Stimulated activated CD4-positive, alpha-beta T cell treated with anti-CD3 and anti-CD28 coated beads, Interleukin-1b, Interleukin-23, amount 100 ng/mL, for 48 hours (primary cell): ENCODE results near the gene ZNF335.
"Not testable (repeated sequence)": the region's sequence is repeated elsewhere in the genome, so short reads cannot be mapped to it uniquely, and the experiment has no call there.

Experiments
- DNase-seq: peaks from one replicate; pipeline ENCODE4 v3.0.0-alpha.2; 2020

ZNF335 gene

DNA sequence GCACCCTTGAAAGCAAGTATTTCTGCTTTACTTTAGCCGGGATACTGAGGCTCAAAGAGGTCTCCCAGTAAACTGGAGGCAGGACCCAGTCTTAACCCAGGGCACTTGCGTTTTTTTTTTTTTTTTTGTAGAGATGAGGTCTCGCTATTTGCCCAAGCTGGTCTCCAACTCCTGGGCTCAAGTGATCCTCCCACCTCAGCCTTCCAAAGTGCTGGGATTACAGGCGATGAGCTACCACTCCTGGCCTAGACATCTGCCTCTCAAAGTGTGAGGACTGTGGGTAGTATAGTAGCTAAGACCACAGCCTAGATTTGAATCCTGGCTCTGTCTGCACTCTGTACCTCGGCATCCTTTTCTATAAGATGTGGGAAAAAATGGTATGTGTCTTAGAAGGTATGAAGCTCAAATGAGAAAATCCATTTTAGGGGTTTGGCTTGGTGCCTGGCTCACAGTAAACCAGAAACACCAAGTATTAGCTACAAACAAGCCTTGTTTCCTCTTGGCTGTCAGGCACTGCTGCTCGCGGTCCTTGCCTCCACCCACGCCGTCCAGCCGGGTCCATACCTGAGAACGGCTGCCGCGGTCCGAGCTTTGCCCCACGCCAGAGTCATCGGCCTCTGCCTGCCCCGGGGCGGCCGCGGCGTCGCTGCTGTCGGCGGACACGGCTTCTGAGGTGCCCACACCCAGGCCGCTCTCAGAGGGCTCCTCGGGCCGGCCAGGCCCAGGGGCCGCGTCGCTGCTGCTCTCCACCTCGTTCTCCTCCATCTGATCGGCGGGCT lies 1.2 kb downstream of the ZNF335 start:
- DNase-seq, result no peak

DNA sequence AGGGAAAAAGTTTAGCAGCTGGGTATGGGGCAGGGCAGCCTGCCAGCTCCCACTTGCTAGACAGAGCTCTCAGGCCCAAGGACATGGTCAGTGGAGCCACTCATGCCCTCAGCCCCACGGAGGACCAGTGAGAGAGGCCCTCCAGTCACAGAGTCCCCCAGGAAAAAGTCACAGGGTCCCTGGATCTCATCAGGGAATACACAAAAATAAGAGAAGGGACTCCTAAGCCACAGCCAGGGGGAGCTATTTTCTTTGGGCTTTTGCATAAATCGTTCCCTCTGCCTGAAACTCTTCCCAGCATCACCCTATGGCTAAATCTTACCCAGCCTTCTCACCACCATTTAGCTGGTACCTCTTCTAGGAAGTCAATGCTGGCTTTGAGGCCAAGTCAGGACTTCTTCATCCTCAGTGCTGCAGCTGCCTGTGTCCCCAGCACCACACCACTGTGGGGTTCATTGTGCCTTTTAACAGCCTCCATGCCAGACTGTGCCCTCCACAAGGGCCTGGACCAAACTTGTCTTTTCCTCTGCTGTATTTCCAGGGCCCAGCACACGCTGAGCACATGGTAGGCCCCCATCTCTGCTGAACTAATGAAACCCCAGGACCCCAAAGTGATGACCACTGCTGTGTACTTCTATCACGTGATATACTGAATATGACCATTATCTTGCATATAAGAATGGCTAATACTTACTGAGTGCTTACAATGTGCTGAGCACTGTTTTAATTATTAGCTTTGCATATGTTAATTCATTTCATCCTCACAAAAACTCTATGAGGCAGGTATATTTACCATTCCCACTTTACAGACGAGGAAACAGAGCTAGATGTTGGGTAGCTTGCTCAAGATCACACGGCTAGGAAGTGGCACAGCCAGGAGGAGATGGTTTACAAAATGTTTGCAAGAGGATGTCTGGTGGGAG lies 2.0 kb downstream of the ZNF335 start:
- DNase-seq, result no peak

DNA sequence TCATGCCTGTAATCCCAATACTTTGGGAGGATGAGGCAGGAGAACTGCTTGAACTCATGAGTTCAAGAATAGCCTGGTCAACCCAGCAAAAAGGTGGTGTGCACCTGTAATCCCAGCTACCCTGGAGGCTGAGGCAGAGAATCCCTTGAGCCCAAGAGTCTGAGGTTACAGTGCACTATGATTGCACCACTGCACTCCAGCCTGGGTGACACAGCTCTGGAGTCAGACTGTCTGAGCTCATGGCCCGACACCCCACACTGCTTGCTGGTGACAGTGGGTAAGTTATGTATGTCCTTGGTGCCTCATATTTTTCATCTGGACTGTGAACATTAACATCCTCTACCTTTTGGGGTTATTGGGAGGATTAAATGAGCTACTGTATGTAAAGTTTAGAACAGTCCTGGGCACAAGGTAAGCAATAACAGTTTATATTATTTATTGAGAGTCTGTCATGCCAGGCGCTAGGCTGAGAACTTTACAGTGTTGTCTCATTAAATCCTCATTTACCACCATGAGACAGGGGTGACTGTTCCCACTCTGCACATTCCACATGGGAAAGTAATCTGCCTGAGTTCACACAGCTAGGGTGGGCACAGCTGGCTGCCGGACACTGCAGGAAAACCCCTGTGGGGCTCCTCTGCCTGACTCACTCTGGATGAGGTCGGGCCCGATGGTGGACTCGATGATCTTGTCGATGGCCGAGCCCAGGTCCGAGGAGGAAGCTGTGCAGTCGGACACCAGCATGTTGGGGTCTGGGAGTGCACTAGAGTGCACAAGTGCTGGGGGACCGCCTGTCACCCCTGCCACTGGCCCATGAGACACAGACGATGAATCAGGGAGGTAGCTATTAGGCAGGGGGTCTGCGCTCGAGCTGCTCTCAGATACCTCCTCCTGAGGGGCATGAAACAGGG lies 2.9 kb downstream of the ZNF335 start:
- no peak for DNase-seq

DNA sequence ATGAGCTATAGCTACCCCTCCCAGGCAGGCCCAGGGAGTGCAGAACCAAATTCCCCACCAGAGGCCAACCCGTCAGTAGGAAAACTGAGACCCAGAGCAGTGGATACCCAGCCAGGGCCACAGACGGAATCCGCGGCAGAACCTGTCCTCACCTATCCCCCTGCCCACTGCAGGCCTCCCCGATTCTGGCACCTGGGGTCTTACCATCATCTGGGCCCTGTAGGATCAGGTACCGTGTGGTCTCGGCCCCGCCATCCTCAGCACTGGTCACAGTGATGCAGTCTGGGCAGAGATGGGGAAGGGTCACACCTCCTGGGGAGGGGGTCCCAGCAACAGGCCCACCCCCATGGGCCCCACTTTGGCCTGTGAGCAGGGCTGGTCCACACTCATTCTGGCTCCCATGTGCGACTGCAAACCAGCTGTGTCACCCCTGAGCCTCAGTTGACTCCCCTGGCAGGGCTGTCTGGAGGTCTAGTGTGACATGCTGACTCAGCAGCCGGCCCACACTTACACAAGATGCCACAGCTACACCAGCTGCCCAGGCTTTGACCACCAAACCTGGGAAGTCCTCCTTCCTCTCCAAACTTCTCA lies 3.8 kb downstream of the ZNF335 start:
- no peak for DNase-seq

DNA sequence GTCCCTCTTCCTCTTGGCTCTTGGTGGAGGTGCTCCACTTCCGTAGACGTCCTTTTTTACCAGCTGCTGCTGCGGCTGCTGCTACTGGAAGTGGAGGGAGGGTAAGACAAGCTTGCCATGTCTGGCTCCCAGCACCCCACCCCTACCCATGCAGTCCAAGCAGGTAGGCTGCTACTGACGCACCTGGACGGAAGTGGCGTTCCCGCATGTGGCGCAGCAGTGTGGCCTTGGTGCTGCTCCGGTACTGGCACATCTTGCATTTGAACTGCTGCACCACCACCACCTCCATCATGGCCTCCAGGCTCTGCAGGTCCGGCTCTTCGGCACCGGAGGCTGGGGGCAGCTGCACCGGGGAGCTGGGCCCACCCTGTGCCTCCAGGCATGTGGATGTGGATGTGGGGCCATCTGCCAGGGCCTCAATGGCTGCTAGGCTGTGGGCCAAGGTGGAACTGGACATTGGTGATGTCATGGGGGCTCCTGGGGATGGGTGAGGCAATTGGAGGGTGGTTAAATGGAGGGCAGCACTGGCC lies 4.4 kb downstream of the ZNF335 start:
- DNase-seq, result no peak

DNA sequence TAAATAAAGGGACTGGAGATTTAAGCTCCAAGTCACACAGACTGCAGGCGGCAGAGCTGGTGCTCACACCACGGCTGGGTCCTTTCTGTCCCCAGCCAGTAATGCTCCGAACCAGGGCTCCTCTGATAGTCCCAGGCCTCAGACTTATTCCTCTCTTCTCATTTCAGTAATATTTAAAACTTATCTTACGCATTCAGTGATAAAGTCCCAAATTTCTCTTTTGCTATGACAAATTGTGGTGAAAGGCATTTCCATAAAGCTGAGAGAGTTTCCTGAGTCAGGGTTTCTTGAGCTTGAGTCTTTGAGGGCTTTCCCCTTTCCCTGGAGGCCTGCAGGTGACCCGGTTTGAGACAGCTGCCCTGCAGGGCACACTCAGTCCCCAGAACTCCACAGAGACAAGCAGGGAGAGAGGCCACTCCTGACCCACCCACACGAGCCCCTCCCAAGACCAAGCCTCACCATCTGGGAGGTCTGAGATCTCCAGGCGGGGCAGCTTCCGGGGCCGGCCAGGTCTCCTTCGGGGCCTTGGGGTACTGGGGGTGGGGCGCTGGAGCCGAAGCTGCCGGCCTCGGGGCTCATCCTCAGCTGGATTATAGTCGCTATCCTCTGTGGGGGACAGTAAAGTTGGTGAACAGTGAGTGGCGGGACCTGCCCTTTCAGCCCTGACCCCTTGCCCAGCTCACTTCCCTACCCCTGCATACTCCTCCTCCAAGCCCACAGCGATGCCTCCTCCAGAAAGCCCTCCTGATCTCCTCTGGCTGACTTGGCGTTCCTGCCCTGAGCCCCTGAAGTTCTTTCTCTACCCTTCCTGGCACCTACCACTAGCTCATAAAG lies 6.6 kb downstream of the ZNF335 start:
- DNase-seq, result no peak

DNA sequence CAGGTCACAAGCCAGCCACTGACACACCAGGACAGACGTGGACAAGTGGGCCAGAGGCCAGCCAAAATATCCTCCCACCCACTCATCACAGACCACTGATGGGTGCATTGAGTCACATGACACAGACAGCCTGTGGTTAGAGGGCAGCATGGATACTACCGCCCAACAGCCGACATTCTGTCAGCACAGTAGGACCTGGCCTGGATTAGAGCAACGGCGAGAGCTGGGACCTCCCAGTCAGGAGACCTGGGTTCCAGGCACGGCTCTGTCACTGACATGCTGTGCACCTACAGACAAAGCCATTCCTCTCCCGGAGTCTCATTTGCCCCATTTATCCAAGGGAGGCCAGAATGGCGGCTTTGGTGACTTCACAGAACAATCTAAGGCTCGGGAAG lies 8.0 kb downstream of the ZNF335 start:
- no peak for DNase-seq

DNA sequence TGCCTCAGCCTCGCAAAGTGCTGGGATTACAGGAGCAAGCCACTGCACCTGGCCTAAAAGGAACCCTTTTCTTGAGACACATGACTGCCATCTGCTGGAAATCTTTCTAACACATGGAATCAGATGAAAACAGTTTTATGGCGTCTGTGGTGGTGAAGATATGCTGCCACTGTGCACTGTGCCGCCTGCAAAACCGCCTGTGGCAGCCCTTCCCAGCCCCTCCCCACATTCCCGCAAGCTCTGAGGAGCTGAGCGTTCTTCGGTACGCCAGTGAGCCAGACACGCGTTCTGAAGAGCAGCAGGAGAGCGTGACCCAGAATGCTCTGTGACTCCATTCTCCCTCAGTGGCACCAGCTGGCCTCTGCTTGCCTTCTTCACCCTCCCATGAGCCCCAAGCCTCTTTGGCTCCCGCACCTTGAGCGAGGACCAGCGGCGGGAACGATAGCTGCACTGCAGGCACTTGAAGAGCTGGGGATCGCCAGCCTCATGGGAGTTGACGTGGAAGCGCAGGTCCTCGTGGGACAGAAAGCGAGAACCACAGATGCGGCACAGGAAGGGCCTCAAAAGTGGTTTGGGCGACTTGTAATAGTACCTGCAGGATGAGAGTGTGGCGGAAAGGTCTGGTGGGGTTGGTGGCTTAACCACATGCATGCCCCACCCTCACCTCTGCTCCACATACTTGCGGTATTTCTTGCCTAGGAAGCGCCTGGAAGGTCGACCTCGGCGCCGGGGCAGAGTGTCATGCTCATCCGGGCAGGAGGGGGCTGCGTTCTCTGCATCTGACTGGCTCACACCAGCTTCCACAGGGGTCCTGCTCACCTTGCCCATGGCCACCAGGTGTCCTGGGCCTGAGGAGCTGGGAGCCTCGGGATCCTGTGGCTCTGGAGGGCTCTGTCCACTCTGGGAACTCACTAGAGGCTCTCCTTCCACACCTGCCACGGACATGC lies 8.7 kb downstream of the ZNF335 start:
- no peak for DNase-seq

DNA sequence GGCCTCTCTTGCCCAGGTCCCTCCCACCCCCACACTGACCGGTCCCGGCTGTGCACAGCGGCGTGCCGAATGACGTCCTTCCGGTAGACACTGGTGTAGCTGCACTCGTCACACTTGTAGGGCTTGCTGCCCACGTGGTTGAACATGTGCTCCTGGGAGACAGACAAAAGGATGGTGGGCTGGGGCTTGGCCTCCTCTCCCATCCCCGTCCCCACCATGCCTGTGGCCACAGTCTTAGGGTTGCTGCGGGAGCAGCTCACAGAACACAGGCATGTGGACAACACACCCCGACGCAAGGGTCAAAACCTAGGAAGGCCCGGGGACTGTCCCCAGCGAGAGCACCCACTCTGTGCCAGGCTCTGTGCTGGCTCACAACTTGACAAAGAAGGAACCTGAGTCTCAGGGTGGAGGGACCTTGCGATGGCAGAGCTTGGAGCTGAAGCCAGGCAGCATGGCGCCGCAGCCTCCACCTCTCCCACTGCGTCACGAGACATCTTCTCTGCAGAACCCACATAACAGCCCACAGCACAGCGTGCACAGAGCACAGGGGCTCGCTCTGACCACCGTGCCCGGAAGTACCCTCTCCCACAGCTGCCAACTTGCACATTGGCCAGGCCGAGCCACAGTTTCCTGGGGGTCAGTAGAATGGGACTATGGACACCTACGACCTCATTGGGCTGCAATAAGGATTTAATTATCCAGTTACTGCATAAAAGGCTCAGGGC lies 9.8 kb downstream of the ZNF335 start:
- DNase-seq, result no peak

DNA sequence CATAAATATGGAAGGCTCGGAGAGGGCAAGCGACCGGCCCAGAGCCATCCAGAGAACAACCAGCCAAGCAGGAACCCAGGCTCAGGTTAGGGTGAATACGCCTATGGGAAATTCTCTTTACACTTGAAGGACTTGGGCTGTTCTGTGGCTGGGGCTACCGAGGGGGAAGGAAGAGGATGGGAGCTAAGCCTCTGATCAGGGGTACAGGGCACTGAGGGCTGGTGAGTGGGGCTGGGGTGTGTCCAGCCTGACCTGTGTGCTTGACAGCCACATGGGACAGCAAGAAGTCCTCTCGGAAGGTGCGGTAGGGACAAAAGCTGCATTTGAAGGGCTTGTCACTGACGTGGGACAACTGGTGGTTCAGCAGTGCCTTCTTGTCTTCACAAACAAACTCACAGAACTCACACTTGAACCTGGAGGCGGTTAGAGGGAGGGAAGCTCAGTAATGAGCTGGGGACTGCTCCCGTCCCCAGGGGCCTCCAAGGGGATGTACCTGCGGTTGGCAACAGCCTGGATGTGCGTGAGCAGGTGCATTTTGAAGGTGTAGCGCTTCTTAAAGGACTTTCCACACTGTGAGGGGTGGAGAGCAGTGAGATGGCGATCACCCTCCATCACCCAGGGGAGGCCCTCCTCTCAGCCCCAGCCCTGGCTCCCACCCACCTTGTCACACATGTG lies 11.9 kb downstream of the ZNF335 start:
- DNase-seq, result no peak

DNA sequence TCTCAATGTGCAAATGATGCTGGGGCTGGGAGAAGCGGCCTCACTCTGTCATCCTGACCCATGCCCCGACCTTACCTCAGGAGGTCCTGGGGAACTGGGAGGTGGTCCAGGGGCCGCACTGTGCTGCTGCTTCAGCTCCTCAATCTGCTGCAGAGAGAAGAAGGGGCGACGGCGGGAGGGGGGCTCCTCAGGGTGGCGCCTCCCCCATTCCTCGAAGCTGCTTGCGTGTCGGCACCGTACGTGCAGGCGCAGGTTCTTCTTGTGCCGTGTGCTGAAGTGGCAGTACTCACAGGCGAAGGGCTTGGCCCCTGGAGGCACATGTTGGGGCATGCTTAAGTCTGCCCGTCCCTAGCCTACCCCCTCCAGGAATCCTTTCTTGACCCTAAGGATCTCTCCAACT lies 12.9 kb downstream of the ZNF335 start:
- no peak for DNase-seq

DNA sequence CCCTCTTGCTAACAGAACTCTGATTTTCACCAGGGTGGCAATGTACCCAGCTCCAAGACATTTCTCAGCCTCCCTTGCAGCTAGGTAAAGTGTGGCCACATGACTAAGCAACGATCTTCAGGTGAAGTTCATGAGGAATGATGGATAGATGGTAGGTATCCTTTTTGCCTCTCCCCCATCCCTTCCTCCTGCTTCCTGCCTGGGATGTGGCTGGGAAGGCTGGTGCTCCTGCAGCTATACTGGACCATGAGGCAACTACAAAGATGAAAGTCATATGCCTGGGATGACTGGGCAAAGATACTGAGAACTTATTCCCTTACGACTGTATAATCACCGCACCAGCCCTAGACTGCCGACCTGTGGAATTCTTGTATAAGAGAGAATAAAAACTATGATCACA lies 13.4 kb downstream of the ZNF335 start:
- no peak for DNase-seq

DNA sequence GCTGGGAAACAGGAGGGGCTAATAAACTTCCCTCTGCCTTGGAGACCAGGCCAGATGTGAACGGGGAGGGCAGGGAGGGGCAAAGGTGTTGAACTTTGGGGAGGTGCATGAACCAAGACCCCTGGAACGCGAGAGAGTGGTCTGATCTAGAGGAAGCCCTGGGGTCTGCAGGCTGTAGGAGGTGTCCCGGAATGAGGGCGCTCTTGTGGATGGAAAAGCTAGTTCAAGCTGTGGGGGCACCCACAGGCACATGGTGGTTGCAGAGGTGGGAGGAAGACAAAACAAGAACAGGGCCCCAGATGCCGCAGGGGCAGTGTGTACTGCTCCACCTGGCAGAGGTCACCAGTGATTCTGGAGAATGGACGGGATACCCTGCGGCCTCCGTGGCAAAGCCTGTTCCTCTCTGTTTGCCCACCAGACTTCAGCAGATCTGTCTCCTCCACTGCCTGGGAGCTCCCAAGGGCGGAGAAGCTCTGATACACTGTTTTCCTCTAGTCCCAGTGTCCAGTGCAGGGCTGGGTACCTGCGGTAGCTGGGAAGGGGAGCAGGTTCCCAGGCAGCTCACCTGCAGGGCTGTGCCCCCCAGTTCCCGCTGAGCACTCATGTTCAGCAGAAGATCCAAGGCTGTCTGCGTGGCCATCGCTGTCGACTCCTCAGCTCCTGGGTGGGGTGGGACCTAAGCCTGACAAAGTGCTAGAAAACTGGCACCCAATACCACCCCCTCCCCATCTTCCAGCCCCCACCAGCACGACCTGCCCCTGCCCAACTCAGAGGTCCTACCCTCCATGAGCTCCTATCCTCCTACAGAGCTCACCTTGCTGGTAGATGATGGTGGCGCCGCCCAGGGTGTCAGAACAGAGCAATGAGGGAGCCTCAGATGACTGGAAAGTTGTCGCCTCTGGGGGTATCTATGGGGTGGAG lies 14.7 kb downstream of the ZNF335 start:
- no peak for DNase-seq

DNA sequence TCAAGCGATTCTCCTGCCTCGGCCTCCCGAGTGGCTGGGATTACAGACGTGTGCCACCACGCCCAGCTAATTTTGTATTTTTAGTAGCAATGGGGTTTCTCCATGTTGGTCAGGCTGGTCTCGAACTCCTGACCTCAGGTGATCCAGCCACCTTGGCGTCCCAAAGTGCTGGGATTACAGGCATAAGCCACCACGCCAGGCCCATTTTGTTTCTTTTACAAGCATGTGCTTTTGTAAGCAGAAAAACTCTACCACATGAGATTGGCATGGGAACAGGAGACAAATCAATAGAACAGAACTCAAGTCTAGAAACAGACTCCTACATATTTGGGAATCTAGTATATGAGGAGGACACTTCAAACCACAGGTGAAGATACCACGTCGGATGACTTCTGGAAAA lies 15.7 kb downstream of the ZNF335 start:
- not testable (repeated sequence) for DNase-seq

DNA sequence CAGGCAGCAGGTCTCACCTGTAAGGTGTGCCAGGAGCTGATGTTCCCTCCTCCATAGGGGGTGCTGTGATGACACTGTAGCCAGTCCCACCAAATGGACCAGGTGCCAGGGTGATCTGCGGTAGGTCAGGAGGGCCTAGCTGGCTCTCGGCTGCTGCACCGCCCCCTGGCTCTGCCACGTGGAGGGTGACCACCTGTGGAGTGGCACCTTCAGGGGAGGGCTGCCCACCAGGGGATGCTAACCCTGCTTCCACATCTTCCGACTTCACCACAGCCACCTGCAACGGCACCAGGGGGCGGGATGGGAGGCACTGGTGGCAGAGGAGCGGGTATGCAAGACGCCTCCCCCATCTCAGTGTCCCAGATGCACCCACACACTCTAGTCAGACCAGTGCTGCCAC lies 18.3 kb downstream of the ZNF335 start:
- DNase-seq, result no peak

DNA sequence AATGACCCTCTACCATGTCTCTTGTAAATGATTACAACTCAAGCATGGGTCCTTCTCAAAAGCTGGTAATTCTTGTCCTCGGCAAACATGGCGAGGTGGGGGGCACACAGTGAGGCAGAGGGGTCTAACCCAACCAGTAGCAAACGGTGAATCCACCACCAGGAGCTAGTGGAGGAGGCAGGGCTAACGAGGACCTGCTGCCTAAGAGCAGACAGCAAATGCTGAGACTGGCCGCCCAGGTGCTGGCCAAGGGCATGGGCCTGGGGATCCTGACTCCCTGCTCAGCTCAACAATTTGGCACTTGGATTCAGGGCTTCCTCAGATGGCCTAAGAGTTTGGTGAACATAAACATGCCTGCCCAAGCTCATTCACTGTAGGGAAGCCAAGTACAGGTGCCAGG lies 19.1 kb downstream of the ZNF335 start:
- no peak for DNase-seq

DNA sequence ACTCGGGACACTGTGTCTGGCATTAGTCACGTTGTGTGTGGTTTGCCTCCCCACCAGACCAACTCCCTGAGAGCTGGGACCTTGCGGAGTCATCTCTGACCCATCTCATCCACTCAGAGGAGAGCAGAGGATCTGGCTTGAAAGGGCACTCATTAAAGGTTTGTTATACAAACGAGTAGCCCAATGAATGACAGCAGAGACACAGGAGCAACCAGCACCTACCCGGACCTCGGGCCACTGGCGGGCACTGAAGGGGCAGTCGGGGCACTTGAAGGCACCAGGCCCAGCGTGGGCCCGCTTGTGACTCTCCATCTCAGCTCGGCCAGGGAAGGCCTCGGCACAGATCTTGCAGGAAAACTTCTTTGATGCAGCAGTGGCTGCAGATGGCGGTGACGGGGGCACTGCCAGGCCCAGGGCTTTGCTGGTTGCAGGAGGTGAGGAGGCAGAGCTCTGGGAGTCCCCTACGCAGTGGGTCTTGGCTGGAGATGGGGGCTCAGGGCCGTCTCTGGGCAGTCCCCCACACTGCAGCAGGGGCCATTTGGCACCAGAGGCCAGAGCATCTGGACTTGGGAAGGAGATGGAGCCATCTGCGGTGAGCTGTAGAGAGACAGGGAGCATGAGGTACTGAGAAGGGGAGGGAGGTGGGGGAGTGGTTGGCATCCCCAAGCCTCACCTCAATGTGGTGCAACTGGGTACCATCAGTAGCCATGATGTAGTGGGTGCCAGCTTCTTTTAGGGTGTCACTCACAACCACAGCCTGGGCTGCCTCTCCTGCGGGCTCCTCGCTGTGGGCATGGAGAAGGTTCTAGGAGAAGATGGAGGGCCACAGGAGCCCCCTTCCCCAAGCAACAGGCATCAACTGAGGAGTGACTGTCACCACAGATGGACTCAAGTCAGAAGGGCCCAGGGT lies 19.8 kb downstream of the ZNF335 start:
- DNase-seq, result no peak
